HepG2 (cell line): ENCODE results near the gene MPG. TPM values are rescaled to one million over a fixed set of nuclear protein-coding genes. Genes with fewer than 3 reads are reported as not detected.

Experiments used
- ATAC-seq: fragments of 200-7000 bp; cut with Tn5 transposase; 3 replicates; pipeline ENCODE4 v1.9.1; 2020; ENCODE audit warnings: mild to moderate bottlenecking, moderate library complexity
- BruUV-seq: library from RNA; stranded (reverse); fragments of 400-500 nt; replicated peaks from 2 replicates; lab custom pipeline; 2021; lab: Mats Ljungman, UMichigan
- CTCF ChIA-PET: fragments of 300-600 bp; formaldehyde crosslinking; extraction: SDS; loops from one replicate; lab custom pipeline; 2021; ENCODE audit warnings: low total read pairs, inconsistent platforms, low intra/inter-chr PET ratio; lab: Yijun Ruan, JAX
- POLR2A ChIA-PET: fragments of 350-600 bp; sonication (Branson Sonifier 250); formaldehyde crosslinking; loops from one replicate; lab custom pipeline; 2020; ENCODE audit warnings: antibody characterized with exemption, inconsistent platforms; lab: Yijun Ruan, JAX
- DNase-seq: peaks from one replicate; pipeline ENCODE4 v3.0.0-alpha.2; 2015; ENCODE audit warnings: low spot score
- FAIRE-seq: peaks from 3 replicates; lab custom pipeline; 2011; peaks lifted over from hg19 to GRCh38; lab: Jason Lieb, UNC
- H2AFZ ChIP-seq: one replicate; pipeline ENCODE4 v1.6.1; 2011; ENCODE audit warnings: low read length, inconsistent platforms
- H3K27ac ChIP-seq: fragments of 300-600 bp; 3 replicates; pipeline ENCODE4 v1.8.0; 2011; ENCODE audit warnings: mixed run types, mild to moderate bottlenecking, mixed read lengths, low read length, inconsistent platforms; ENCODE audit not compliant: insufficient read depth; ENCODE audit errors: extremely low read length
- H3K27me3 ChIP-seq, 2 experiments: fragments of 200-600 bp in 1 of 2; 2 replicates in 1 of 2; 3 replicates in 1 of 2; pipeline versions ENCODE4 v1.6.0 to v1.8.0; 2011; ENCODE audit warnings: low read length in 2 of 2, mild to moderate bottlenecking in 2 of 2, moderate library complexity in 2 of 2, inconsistent platforms in 1 of 2; ENCODE audit not compliant: insufficient read depth in 2 of 2, control insufficient read depth in 1 of 2
- H3K36me3 ChIP-seq, 2 experiments: fragments of 200-600 bp in 1 of 2; replicated peaks in 1 of 2; 2 replicates in 1 of 2; 3 replicates in 1 of 2; pipeline versions ENCODE4 v1.5.1 to v1.8.0; 2011; ENCODE audit warnings: low read length in 2 of 2, inconsistent platforms in 1 of 2; ENCODE audit not compliant: insufficient read depth in 2 of 2, control insufficient read depth in 1 of 2
- H3K4me1 ChIP-seq: 2 replicates; pipeline ENCODE4 v1.5.1; 2012; ENCODE audit warnings: low read length, inconsistent platforms; ENCODE audit not compliant: insufficient read depth
- H3K4me2 ChIP-seq: 2 replicates; pipeline ENCODE4 v1.6.0; 2011; ENCODE audit warnings: low read depth, low read length, inconsistent platforms
- H3K4me3 ChIP-seq, 3 experiments: fragments of 200-600 bp in 1 of 3; sonication (generic), shearing (Covaris generic) in 1 of 3; replicated peaks in 1 of 3; 2 replicates each; pipeline ENCODE4 v1.5.1; 2011 to 2016; ENCODE audit warnings: low read length in 3 of 3, inconsistent platforms in 2 of 3, low read depth in 2 of 3, mild to moderate bottlenecking in 2 of 3, control low read depth in 1 of 3, mixed read lengths in 1 of 3; ENCODE audit not compliant: insufficient read depth in 1 of 3
- H3K79me2 ChIP-seq: one replicate; pipeline ENCODE4 v1.6.1; 2011; ENCODE audit warnings: low read length, inconsistent platforms; ENCODE audit not compliant: insufficient read depth
- H3K9ac ChIP-seq: 2 replicates; pipeline ENCODE4 v1.6.0; 2011; ENCODE audit warnings: mild to moderate bottlenecking, low read depth, low read length, inconsistent platforms; ENCODE audit not compliant: insufficient read depth
- H3K9me3 ChIP-seq: 2 replicates; pipeline ENCODE4 v1.5.1; 2012; ENCODE audit warnings: mild to moderate bottlenecking, low read length
- H4K20me1 ChIP-seq: 2 replicates; pipeline ENCODE4 v1.6.0; 2011; ENCODE audit warnings: inconsistent platforms, mild to moderate bottlenecking, low read length, moderate library complexity; ENCODE audit not compliant: insufficient read depth
- BATF2 ChIP-seq: sonication (generic); formaldehyde crosslinking; IDR thresholded peaks from 2 replicates; pipeline ENCODE4 v1.8.0; 2022; ENCODE audit warnings: mild to moderate bottlenecking, missing genetic modification reagents, moderate library complexity
- CCAR2 ChIP-seq: fragments of 200-400 bp; formaldehyde crosslinking; optimal IDR thresholded peaks from 2 replicates; pipeline ENCODE3; 2018; ENCODE audit warnings: low read depth, mild to moderate bottlenecking, low read length, moderate library complexity
- CREBL2 ChIP-seq: sonication (generic); formaldehyde crosslinking; IDR thresholded peaks from 2 replicates; pipeline ENCODE4 v1.8.1; 2023; ENCODE audit warnings: missing genetic modification reagents, mild to moderate bottlenecking, borderline replicate concordance
- DPF2 ChIP-seq: sonication (generic); formaldehyde crosslinking; IDR thresholded peaks from 2 replicates; pipeline ENCODE4 v1.4.0; 2020; ENCODE audit warnings: mild to moderate bottlenecking, low read depth, missing genetic modification reagents, borderline replicate concordance
- HNF4G ChIP-seq, 2 experiments: sonication (generic) in 1 of 2; formaldehyde crosslinking in 1 of 2; IDR thresholded peaks; 2 replicates each; pipeline versions ENCODE4 v1.4.0 to v1.6.1; 2011 to 2020; ENCODE audit warnings: borderline replicate concordance in 2 of 2, low read depth in 2 of 2, mild to moderate bottlenecking in 2 of 2, low read length in 1 of 2, missing genetic modification reagents in 1 of 2, moderate library complexity in 1 of 2
- LBX2 ChIP-seq: sonication (generic); formaldehyde crosslinking; IDR thresholded peaks from 2 replicates; pipeline ENCODE4 v1.5.0; 2020; ENCODE audit warnings: missing genetic modification reagents, mild to moderate bottlenecking, borderline replicate concordance
- NCOA2 ChIP-seq: sonication (generic); formaldehyde crosslinking; IDR thresholded peaks from 2 replicates; pipeline ENCODE4 v1.8.0; 2022; ENCODE audit warnings: inconsistent platforms
- PTBP1 ChIP-seq: fragments of 200-400 bp; formaldehyde crosslinking; IDR thresholded peaks from 2 replicates; pipeline ENCODE4 v1.6.1; 2018; ENCODE audit warnings: low read length, low read depth; ENCODE audit not compliant: poor library complexity, severe bottlenecking
- RNF2 ChIP-seq: fragments of 450-650 bp; conservative IDR thresholded peaks from 2 replicates; pipeline ENCODE4 v1.6.1; 2016; ENCODE audit warnings: low read depth
- SKI ChIP-seq: fragments of 450-650 bp; IDR thresholded peaks from one replicate; pipeline ENCODE4 v1.6.1; 2018; ENCODE audit warnings: mild to moderate bottlenecking; ENCODE audit not compliant: partially characterized antibody
- SMARCC2 ChIP-seq: fragments of 450-650 bp; IDR thresholded peaks from 2 replicates; pipeline ENCODE4 v1.6.1; 2017; ENCODE audit warnings: antibody characterized with exemption, mild to moderate bottlenecking
- SRSF9 ChIP-seq: fragments of 200-400 bp; formaldehyde crosslinking; IDR thresholded peaks from 2 replicates; pipeline ENCODE4 v1.6.1; 2018; ENCODE audit warnings: borderline replicate concordance, mild to moderate bottlenecking, low read depth, low read length; ENCODE audit not compliant: insufficient read depth, poor library complexity, severe bottlenecking
- ZBED4 ChIP-seq: sonication (generic); formaldehyde crosslinking; IDR thresholded peaks from 2 replicates; pipeline ENCODE4 v1.4.0; 2020; ENCODE audit warnings: missing genetic modification reagents, borderline replicate concordance
- ZMAT3 ChIP-seq: sonication (generic); formaldehyde crosslinking; conservative IDR thresholded peaks from 2 replicates; pipeline ENCODE4 v1.7.0; 2021; ENCODE audit warnings: missing genetic modification reagents
- ZNF160 ChIP-seq: sonication (generic); formaldehyde crosslinking; IDR thresholded peaks from 2 replicates; pipeline ENCODE4 v1.8.0; 2022; ENCODE audit warnings: mild to moderate bottlenecking, inconsistent platforms, missing genetic modification reagents
- ZNF362 ChIP-seq: sonication (generic); formaldehyde crosslinking; IDR thresholded peaks from 2 replicates; pipeline ENCODE4 v1.4.0; 2020; ENCODE audit warnings: missing genetic modification reagents, mild to moderate bottlenecking, borderline replicate concordance
- ZNF75D ChIP-seq: sonication (generic); formaldehyde crosslinking; IDR thresholded peaks from 2 replicates; pipeline ENCODE4 v1.8.1; 2023; ENCODE audit warnings: missing genetic modification reagents, mild to moderate bottlenecking, borderline replicate concordance
- ZNF83 ChIP-seq: sonication (generic); formaldehyde crosslinking; IDR thresholded peaks from 2 replicates; pipeline ENCODE4 v1.4.0; 2020; ENCODE audit warnings: missing genetic modification reagents, mild to moderate bottlenecking, borderline replicate concordance
- ZSCAN29 ChIP-seq: sonication (generic); formaldehyde crosslinking; conservative IDR thresholded peaks from 2 replicates; pipeline ENCODE4 v1.4.0; 2020; ENCODE audit warnings: mild to moderate bottlenecking, missing genetic modification reagents
- WGBS: methylation state at CpG from one replicate; pipeline ENCODE4 v1.1.6; 2017; ENCODE audit warnings: low lambda C conversion rate; 5-methylcytosine and 5-hydroxymethylcytosine counted together
- in situ Hi-C: cut with HindIII; loops from 2 replicates; pipeline ENCODE4 v1.10.0; 2017; ENCODE audit warnings: low pct_unique_long_range_greater_than_20kb; ENCODE audit not compliant: extremely low pct_ligation_motif_present
- intact Hi-C: fragments of 100-400 bp; cut with micrococcal nuclease; formaldehyde crosslinking; loops from one replicate; pipeline ENCODE4 v1.10.0; 2022; ENCODE audit not compliant: unreplicated experiment
- polyA plus RNA-seq, 8 experiments: library from polyadenylated mRNA; depleted of rRNA in 3 of 8; stranded (reverse) in 7 of 8; unstranded in 1 of 8; fragments of >200 nt; fragmentation: Illumina TruSeq in 4 of 8; extraction: Trizol in 4 of 8; gene quantifications; 2 replicates each; pipeline versions ENCODE4 v1.2.1 to v1.2.3, GENCODE V29; 2011 to 2016; ENCODE audit warnings: low read depth in 4 of 8, missing spikeins in 1 of 8, mixed read lengths in 1 of 8; ENCODE audit not compliant: insufficient read depth in 1 of 8
- total RNA-seq, 5 experiments: library from RNA; depleted of rRNA; stranded (reverse); fragments of >200 nt; fragmentation: Illumina TruSeq; extraction: Trizol; gene quantifications; 2 replicates each; pipeline ENCODE4 v1.2.3, GENCODE V29; 2016; ENCODE audit warnings: low read depth in 1 of 5

Gene MPG
- total and polyA plus RNA-seq, 2 of the 13 experiments (the other 11 are each of a cell fraction or from before 2014, with no cell fraction given) = 59.1 to 62.5 TPM

GRCh38 chr16:101586-101985 is 23.6 kb downstream of the MPG start:
- Histone ChIP-seq H4K20me1 (no peaks in the 10 kb centered on the region), H3K4me1 (peaks cover 16% of the 10 kb centered on the region), H3K4me3 (no peak overlapping the region), H2AFZ (no peak overlapping the region), H3K4me2 (no peak overlapping the region), H3K27me3 (no peaks in the 10 kb centered on the region), H3K27ac (no peak overlapping the region), H3K79me2 (no peaks in the 10 kb centered on the region), H3K36me3 (peaks cover 9 to 32% of the 10 kb centered on the region in 2 experiments), H3K9me3 (no peaks in the 10 kb centered on the region), H3K9ac (no peak overlapping the region)
- ChIA-PET POLR2A (no interaction called here), CTCF (no interaction called here)
- 95% methylated on average over 6 of the region's 6 CpGs for WGBS
- FAIRE-seq (no peak), ATAC-seq (no peak), DNase-seq (no peak)
- BruUV-seq = no TSS peak
- intact Hi-C loops (no loop called here), in situ Hi-C loops (no loop called here)
- TF ChIP-seq ZBED4 (CRISPR knock-in tag) (no peak), PTBP1 (no peak), ZSCAN29 (CRISPR knock-in tag) (no peak), ZNF160 (CRISPR knock-in tag) (no peak), ZNF362 (no peak), RNF2 (no peak), ZMAT3 (CRISPR knock-in tag) (no peak), ZNF83 (no peak), HNF4G (IDR thresholded peaks at IDR 0.05; ENCODE audit: borderline replicate concordance, low read depth, low read length) (no peak), HNF4G (CRISPR knock-in tag; IDR thresholded peaks at IDR 0.05; ENCODE audit: borderline replicate concordance, low read depth) (no peak), SRSF9 (no peak), CREBL2 (CRISPR knock-in tag) (no peak), SMARCC2 (no peak), CCAR2 (no peak), ZNF75D (CRISPR knock-in tag) (no peak), SKI (no peak), NCOA2 (no peak), BATF2 (CRISPR knock-in tag) (no peak), LBX2 (CRISPR knock-in tag) (no peak), DPF2 (CRISPR knock-in tag) (no peak)
